ENCODE measurements around the gene TRPC4.

TRPC4 gene

DNA sequence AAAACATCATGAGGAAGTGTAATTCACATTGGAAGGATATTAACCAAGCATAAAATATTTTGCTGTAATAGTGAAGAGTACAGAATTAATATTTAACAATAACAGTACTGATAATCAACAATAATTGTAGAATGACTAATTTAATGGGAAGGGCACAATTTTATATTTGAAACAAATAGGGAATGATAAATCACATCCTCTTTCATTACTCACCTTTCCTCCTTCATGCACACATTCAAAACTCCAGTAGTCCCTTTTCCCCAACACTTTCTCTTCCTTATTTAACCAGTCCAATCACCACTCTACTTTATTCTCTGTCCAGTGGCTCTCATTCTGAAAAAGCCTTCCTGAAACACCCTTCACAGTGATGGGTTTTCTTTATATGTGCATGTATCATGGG, 160.3 kb downstream of the TRPC4 start:
- no peak for DNase-seq

DNA sequence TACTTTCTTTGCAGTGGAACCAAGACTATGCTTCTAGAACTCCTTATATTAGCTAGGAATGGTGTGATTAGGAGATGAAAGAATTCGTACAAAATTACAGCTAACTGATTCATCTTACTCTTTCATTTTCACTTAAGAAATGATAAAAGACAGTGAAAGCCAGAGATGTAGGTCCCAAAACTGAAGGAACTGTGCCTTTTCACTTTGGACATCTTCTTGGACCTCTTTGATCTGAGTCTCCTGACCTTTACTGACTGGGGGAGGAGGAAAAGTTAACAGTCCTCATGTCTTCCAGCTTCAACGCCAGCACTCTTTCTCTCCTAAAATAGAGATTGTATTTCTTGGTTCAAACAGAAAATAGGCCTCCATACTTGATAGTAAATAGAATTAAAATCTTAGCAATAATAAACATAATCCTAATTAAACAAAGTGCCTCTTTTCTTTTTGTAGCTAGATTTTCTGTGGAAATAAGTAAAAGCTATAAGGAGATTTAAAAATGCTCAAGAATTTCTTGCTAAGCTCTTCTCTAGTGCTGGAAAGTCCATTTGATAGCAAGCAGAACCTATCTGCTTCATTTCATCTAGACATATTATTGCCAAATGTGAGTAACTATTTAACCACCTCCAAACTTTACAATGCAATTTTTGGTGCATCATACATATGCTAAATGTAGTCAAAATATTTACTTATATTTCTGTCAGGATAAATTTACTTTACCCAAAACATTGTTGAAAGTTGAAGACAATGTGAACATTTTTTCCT, 161.7 kb downstream of the TRPC4 start:
- no peak for DNase-seq

DNA sequence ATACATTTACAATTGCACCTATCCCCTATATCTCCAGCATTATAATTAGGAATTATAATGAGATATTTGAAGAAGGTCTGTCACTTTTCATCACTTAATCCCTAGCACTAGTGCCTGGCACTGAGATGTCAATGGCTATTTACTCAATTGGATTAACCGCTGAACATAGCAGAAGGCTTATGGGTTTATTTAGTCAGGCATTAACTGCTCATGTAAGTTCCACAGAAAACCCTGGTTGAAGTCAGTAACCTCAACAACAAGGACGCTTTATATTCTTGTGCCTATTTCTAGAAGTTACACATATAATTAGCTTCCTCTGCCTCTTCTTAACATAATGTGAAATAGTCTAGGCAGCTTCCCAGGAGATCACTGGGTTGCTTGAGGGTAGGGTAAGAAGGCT, 163.5 kb downstream of the TRPC4 start:
- no peak for DNase-seq

DNA sequence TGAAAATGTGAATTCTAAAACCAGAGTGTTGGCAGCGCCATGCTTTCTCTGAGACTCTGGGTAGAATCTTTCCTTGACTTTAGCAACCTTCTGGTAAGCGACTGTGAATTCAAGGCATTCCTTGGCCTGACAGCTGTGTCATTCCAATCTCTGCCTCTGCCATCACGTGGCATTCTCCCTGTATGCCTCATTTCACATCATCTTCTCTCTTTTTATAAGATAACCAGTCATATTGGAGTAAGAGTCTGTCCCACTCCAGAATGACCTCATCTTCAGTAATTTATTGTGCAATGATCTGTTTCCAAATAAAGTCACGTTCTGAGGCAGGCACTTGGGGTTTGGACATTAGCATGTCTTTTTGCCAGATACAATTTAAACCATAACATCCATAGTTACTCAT, 167.6 kb downstream of the TRPC4 start:
- DNase-seq: no peak

DNA sequence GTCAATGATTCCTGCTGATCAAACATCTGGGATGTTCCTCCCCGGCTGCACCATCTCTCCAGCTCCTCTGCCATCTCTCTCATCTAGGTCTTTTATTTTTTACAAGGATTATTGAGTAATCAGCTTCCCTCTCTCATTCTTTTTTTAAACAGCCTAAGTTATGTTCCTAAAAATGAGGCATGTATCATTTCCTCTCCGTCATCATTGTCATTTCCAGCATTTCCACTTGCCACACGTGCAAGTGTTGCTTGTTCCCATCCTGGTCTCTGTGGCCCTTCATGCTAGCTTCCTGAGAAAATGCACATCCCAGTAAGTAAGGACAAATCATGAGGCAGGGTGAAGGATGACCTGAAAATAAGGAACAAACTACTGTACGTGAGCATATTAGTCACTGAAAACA, 168.3 kb downstream of the TRPC4 start:
- DNase-seq: no peak

DNA sequence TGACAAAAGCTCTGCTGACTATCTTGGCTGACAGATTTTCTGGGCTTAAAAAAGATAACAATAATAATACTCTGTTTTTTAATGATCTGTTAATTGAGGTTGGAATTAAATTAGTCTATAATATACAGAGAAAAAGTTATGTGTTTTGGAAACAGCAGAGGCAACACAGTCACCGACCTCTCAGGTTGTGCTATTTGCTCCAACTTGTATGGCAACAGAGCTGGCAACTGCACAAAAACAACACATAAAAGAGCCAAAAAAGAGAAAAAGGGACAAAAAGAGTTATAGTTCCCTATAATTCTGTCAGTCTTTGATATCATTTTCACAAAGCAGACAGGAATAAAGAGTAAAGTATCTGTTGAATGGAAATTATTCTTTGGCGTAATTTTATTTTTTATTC, 168.7 kb downstream of the TRPC4 start:
- no peak for DNase-seq

DNA sequence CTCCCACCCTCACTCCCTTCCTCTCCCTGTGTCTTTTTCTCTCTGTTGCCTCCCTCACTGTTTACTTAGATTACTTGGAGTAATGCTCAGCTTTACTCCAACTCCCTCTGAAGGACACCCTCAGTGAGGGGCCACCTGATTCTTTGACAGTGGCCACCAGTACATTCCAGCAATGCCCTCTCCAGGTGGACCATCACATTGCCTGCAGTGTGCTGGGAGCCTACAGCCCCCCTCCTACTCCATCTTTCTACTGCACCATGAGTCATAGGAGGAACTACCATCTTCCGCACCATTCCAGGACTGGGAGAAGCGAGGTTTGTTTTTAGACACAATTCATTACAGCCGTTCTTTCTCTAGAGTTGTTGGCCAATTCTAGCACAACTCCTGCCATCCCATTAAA, 174.4 kb downstream of the TRPC4 start:
- no peak for DNase-seq

DNA sequence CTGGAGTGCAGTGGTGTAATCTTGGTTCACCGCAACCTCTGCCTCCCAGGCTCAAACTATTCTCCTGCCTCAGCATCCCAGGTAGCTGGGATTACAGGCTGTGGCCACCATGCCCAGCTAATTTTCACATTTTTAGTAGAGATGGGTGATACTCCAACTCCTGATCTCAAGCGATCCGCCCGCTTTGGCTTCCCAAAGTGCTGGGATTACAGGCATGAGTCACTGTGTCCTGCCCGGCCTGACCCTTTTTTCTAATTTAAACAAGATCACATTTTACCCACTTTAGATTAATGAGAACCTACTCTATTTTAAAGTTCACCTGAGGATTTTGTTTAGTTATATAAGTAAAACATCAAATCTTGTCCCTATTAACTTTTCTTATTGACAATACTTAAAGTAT, 179.2 kb downstream of the TRPC4 start:
- DNase-seq: no peak

DNA sequence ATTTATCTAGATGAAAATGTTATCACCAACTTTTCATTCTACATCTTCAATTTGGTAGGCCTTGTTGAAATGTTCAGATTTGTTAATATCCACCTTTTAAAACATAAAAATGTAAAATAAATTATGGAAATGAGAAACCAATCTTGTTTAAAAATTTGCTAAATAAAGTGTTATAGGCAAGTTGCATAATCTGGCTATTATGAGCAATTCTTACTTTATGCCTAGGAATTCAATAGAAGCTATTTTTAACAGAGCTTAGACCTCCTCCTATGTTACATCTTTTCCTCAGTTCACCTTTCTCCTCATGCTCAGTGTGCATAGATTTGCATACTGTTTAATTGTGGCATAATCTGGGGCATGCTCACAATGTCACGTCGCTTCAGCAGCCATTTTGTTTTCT, 183.1 kb downstream of the TRPC4 start:
- DNase-seq: no peak

DNA sequence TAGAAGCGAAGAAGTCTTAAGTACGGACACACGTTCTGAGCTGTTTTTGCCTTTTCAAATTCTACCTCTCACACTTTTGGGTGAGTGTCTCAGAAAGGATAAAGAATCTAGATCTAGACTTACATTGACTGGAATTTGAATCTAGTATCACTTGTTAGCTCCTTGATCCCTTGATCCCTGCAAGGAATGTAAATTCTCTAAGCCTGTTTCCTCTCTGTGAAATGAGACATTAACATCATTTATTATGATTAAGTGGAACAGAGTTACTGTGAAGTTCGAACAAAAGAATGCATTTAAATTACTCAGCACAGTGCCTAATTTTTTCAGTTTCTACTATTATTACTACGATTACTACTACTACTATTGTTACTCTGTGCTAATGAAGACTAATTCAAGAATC, 184.4 kb downstream of the TRPC4 start:
- no peak for DNase-seq

DNA sequence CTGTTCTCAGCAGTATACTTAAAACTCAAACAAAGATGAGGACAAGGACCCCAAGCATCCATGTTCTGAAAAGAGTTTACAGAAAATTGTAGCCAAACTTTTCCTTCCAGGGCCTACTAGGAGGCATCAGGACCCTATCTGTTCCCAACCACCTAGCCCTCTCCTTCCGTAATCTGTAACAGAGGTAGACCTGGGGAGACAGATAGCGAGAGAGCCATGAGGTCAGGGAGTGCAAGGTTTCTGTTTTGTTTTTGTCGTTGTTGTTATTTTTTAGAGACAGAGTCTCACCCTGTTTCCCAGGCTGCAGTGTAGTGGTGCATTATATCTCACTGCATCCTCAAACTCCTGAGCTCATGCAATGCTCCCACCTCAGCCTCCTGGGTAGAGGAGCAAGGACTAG, 187.1 kb downstream of the TRPC4 start:
- DNase-seq: no peak

DNA sequence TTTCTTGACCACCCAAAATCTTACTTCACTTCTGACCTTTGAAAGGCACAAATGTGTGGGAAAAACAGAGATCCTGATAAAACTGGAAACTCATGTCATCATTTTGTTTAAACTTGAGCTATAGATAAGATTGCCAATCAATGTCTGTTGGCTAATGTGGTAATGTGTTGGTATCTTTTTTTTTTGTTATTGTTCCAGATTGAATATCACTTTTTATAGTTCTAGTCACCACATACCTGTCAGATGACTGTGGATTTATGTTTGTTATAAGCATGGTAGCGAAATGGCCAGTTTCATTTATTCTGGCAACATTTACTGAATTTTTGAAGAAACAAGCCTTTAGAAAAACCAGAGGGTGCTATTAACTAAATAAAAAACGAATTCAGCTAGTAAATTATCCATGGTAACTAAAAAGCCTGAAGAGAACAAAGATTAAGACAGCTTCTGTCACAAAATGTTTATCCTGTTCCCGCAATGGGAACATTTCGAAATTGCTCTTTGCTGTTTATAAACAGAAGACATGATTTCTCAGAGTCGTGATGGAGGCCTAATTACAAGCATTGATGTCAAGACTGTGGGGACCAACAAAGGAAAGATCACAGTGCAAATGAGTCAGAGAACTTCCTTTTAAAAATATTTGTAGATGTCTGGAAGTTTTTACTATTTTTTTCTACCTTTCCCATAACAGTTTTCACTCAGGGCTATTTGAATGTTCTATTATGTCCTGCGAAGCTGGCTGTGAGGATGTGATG, 188.1 kb downstream of the TRPC4 start:
- no peak for DNase-seq

DNA sequence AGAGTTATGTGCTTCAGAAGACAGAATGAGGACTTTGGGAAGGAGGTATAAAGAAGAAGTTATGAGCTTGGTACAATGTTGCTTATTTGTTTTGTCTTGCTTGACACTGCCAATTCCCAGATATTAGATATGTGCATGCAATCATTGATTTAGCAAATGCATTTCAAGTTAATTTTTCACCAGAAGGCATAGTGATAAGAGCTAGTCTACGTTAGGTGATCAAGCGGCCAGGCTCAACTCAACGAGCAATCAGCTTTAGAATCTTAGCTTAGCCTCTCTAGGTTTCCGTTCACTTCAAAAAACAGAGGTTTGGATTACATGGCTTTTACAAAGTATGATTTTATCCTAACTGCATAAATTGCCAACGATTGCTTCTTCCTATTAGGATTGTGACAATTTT, 189.4 kb downstream of the TRPC4 start:
- no peak for DNase-seq

DNA sequence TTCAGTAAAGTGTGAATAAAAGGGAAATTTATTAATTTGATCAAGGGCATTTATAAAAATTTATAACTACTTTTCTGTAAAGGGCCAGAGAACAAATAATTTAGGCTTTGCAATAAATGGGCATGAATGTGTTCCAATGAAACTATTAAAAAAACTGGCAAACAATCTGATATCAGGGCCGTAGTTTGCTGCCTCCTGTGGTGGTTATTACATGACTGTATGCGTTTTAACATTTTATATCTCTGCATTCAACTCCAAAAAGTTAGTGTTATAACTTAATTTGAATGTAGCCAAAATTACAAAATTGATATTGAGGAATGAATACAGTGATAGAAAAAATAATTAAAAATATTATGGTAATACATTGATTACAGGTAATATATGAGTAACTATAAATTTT, 190.5 kb downstream of the TRPC4 start:
- DNase-seq: no peak

DNA sequence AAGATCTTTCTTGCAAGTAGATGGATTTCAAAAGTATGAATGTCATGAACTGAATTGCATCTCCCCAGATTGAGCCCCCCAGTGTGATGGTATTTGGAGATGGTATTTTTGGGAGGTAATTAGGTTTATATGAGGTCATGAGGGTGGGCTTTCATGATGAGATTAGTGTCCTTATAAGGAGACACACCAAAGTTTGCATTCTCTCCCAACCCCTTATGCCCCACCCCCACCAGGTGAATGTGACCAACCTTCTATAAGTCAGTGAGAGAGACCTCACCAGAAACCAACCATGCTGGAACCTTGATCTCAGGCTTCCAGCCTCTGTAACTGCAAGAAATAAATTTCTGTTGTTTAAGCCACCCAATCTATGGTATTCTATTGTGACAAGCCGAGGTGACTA, 199.7 kb downstream of the TRPC4 start:
- DNase-seq: no peak

DNA sequence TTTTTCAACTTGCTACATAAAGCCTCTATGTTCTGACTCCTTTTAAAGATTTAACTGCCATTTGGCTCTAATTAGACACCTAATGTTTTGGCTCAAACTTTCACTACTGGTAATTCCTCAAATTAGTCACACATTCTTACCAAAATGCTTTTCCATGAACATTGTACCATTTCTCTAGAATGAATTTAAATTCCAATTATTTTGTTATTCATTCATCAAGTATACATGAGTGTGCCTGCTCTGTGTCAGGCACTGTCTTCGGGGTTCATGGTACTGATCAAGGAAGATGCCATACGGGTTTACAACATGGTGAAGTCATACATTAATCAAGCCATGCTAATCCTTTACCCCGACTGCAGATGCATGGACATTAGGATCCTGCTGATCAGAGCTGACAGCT, 201.9 kb downstream of the TRPC4 start:
- DNase-seq: no peak

DNA sequence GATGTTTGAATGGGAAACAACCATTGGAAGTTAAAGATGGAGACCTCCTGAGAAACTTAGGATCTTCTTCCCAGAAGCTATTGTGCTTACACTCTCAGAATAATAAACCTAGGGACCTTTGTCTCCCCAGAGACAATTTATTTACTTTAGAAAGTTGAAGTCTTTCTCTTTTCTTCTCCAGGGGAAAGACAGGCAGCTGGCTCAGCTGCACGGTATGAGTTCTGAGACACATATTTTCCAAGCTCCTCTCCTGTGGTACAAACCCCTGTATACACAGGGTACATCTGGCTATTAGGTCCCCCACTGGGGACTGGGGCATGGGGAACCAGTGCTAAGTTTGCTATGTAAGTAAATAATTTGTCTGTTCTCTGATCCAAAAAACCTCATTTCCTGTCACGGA, 203.5 kb downstream of the TRPC4 start:
- DNase-seq: no peak

DNA sequence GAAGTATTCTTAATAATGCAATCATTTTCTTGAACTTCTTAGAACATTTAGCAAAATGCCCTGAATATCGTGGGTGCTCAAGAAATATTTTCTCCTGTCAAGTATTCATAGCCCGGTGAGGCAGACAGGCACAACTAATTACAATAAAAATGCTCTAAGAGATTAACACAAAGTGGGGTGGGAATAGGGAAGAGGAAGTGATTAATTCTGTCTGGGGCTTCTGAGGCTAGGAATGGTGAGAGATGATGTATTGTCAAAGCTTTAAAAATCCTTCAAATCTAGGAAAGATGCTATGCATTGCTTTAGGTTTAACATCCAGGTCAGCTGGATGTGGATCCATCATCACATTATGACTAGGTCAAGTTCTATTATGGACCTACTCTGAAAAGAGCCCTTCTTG, 204.2 kb downstream of the TRPC4 start:
- no peak for DNase-seq

DNA sequence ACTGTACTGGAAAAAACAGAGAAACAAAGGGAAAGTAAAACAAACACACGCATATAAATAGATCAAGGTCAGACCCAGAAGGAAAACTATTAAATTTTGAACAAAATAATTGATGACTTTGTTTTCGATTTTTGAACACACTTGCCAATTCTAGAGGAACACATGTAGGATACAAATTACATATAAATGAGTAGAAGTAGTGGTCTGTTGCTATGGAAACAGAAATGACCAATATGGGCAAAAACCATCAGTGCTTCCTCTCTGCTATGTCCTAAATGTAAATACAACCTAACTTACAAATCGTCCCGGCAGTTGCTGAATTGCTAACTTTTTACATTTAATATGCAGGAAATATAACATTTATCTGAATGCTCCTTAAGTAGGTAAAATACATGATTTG, 205.8 kb downstream of the TRPC4 start:
- DNase-seq: no peak

DNA sequence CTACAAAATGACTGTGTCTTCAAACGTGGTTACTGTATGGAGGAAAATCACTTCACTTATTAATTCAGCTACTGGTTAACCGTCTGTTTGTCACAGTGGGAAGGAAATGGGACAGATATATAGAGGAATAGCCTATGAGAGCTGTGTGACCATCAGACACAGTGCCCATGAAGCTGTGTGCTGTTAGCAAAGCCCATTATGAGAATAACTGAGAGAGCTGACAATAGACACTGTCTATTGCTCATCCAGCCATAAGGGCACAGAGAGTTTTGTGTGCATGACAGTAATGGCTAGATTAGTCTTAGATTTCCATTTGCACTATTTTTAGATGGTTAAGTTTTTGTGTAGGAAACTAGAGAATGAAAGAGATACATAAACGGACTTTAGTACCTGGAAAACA, 206.9 kb downstream of the TRPC4 start:
- DNase-seq: no peak

DNA sequence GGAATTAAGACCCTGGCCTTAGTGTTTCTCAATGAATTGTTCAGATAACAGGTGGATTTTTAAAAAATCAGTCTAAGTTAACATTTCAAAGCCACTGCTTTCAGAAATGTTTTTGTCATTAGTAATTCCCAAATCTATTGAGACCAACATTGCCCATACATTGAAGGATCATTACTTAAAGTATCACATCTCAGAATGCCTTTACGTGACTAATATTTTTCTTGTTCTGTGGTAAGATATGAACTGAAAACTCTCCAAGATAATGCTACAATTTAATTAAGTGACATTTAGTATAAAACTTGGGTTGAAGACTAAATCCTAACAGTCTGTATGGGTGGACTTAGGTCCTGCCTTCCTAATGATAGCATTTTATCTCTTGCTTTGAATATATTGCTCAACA, 211.6 kb downstream of the TRPC4 start:
- DNase-seq: no peak

DNA sequence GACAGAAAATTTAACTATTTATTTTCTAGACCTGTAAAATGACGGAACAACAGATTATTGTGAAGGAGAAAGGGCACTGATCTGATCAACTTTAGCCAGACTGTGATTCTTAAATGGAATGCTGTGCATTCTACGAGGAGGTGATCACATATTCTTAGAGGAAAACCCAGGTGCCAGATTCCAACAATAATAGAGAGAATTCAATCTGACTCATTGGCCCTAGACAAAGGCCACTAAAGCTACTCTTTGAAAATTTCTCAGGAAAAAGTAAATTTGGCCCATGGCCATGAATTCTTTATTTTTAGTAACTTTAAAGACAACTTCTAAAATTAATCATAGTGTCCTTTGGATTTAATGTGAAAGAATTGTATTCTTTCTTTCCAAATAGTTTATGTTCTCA, 212.4 kb downstream of the TRPC4 start:
- no peak for DNase-seq

DNA sequence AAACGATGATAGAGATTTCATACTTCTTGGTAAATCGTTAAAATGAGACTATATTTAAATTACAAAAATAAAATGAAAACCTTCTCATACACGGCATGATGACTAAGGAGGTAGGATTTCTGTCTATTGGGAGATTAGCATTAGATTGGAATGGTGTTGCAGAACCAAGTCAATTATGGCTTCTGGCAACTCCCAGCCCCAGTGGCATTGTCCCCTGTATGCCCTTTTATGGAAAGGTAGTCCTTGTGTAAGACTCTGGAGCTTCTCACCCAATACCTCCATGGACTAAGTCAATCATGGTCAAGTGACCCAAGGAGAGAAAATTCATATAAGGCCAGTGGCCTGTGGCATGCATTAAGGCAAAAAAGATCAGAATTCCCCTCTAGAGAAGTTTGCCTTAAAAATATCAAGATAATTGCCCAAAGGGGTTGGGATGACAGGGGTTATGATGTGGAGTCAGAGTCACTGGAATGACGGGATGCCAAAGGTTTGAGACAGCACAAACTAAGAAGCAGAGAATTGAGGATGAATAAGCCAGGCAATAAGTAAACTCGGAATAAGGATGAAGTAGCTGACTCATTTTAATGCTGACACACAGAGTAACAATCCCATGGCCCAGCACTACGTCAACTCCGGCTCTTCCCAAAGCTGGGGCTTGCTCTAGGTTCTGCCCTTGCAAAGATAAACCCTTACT, 213.2 kb downstream of the TRPC4 start:
- DNase-seq: no peak

DNA sequence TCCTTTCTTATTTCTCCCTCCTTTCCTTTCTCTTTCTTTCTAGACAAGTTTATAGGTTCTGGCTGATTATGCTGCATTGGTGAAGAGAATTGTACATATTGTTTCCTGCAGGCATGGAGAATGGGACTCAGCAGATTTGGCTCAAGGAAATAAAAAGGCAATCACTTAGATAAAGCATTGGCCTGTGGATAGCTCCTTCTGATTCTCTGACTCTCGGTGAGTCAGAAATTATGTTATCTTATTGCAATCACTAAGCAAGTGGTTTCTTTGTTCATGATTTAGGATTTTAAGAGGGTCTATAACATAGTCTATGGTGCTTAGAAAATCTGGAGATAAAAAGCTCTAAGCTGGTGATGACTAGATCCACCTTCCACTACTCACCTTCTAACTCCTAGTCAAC, 217.0 kb downstream of the TRPC4 start:
- no peak for DNase-seq

Measured in KG1 (cell line).